ENCODE data around the gene BSX.

Gene BSX

DNA sequence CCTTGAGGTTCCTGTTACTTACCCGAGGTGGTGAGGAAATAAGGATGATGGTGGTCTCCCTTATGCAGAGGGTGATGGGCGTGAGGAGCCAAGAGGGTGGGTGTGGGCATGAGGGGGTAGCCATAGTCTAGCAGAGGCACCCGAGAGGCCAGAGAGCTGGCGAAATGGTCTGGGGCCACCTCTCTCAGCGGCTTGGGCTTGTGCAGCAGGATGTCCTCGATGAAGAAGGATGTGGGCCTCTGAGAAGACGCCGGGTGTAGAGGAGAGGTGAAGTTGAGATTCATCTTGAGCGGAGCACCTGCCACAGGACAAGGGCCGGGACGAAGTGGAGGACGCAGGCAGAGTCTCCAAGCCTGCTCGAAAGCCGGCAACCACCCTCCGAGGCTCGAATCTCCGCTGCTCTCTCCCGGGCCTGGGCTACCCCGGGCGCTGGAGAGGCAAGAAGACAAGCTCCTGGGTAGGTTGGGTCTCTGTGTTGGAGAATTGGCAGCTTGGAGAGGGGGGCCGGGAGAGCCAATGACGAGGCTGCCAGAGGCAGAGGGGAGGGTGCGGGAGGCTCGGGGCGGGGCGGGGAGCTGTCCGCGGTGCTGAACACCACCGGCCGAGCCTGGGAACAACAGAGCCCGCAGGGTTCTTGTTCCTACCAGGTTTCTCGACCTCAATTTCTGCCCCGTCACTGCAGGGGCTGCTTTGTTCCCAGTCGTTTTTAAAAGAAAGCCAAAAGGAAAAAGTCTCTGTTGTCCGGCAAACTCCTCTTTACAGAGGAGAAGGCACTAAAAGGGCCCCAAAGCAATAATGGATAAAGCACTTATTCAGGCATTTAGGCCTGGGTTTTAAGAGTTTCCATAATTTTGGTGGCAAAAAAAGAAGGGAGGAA, at the start of gene BSX:
TSS of gene BSX (minus strand) at position 447 of the 877 bp plus-strand sequence. CDS start at position 284, 163 bp downstream.
- DNase-seq: peak; percentile 32 to 38

DNA sequence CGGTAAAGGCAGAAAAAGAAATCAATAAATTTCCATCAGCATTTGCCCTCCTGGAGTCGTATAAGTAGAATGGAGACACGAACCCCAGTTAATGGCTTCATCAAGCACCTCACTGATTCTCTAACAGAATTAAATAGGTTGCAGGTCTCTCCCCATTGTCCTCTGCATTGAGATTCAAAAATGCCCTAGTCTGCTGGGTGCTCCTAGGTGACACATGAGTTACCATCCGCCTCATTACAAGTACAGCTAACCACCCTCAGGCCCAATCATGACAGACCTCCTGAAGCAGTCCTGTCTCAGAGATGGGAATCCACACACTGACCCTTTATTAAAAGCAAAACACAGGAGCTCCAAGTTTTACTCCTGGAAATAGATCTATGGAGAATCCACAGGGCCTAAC, 48.9 kb upstream of the BSX start:
- no peak for DNase-seq

DNA sequence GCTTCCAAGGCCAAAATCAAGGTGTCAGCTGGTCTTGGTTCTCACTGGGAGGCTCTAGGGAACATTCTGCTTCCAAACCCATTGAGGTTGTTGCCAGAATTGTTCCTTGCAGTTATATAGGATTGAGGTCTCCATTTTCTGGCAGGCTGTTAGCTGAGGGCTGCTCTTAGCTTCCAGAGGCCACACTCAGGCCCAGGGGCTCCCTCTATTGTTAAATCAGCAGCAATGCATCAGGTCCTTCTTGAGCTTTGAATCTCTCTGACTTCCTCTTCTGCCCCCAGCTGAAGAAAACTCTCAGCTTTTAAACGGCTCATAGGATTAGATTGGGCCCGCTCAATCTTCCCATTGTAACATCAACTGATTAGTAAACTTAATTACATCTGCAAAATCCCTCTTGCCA, 39.3 kb upstream of the BSX start:
- peak; percentile 39 to 45 for DNase-seq

DNA sequence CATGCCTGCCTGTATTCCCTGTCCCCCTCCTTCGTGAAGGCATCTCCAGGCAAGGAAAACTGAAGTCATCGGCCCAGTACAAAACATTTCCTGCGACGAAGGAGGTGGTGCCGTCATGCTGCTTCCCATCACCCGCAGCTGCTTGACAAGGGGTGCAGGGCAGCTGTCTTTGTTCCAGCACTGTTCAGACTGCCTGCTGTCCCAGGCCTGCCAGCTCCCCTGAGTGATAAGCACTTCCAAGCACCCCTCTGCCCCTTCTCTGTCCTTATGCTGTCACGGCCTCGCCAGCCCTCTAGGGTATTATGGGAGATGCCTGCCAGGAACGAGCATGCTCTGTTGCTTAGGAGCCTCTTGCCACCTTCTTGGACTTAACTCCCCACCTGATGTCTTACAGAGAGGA, 37.1 kb upstream of the BSX start:
- no peak for DNase-seq

DNA sequence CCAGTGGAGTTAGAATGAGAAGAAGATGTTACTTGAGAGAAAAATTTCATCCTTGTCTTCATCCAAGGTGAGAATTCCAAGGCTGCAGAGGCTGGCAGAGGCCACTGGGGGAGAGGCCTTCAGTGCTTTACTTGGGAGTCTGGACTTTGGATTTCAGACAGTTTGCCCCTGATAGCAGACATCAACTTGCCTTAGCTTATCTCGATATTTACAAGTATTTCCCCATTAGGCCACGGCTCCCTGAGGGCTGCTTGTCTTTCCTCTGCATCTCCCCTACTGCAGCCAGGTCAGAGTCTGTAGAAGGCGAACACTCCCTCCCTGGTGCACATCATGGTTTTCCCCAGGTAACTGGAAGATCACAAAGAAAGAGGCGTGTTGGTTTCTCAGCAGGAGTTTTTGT, 29.9 kb upstream of the BSX start:
- no peak for DNase-seq

DNA sequence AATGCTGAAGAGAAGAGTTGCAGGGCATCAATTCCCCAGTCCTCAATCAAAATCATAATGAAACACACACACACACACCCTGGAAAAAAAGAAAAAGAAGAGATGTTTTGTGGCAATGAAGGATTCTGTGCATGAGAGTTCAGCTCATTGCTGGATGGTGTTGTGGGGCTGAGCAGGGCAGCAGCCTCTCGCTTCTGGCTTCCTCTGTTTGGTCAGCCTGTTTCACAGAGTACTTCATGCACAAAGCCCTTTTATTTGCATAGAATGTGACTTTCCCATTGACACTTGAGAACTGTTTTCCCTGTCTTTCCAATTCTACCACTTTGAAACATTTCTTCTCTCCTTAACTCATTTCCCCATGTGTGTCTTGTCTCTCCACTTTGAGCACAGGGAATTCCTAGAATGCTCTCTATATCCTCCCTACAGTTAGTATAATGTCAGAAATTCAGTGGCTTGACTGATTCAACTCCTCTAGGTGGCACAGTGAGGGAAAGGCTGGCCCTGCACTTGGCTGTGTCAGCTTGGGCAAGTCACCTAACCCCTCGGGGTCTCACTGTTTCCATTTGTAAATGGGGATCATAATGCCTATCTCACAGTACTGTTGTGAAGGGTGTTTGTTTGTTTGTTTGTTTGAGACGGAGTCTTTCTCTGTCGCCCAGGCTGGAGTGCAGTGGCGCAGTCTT, 25.4 kb upstream of the BSX start:
- no peak for DNase-seq

DNA sequence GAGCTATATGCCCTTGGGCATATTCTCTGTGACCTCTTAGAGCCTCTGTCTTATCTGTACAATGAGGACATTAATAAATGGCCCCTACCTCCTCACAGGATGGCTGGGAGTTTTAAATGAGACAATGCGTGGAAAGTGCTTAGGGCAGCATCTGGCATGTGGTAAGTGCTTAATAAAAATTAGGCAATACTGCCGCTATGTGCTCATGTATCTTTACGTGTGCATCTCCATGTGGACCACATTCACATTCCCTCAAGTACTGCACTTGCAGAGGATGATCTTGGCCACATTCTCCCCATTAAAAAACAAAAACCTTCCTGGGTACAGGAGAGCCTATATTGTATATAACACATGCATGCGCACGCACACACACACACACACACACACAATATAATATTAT, 19.1 kb upstream of the BSX start:
- DNase-seq: no peak

DNA sequence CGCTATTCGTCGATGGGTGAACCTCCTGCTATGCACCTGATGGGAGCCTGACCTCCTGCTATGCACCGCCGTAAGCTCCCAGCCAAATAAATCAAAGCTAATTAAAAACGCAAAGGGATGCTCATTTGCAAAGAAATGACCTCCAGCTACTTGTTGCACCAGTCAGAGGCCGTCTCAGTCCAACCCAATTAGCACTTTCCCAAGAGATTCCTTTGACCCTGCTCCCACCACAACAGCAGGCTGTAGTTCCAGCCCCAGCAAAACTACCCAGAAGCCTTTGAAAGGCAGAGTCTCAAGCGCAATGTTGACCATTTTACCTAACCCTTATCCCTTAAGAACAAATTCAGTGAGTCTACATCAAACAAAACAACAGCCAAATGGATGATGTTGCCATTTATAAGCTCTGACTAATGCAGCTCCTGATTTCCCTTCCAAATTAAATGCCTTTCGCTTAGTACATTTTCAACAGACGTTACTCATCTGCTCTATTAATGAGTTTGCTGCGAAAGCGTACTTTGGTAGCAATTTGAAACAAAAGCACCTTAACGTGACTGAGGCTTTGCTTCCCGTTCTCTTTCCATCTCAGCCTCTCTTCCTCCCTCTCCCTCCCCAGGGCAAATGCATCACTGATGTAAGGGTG, 17.2 kb upstream of the BSX start:
- no peak for DNase-seq

DNA sequence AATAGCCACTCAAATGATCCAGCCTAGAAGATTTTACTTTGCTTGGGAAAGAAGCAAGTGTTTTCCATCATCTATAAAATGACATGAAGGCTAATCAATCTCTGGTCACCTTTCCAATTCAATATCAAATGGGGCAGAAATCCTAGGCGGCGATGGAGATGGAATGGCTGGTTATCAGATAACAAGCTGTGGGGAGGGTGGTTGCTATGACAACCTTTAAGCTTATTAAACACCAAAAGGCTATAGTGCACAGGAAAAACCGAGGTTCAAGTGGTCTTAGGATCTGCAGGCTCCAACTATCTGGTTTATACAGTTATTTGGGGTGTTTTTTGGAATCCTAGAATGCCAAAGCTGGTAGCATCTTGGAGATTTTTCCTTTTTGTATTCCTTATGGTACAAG, 13.9 kb upstream of the BSX start:
- DNase-seq: no peak

DNA sequence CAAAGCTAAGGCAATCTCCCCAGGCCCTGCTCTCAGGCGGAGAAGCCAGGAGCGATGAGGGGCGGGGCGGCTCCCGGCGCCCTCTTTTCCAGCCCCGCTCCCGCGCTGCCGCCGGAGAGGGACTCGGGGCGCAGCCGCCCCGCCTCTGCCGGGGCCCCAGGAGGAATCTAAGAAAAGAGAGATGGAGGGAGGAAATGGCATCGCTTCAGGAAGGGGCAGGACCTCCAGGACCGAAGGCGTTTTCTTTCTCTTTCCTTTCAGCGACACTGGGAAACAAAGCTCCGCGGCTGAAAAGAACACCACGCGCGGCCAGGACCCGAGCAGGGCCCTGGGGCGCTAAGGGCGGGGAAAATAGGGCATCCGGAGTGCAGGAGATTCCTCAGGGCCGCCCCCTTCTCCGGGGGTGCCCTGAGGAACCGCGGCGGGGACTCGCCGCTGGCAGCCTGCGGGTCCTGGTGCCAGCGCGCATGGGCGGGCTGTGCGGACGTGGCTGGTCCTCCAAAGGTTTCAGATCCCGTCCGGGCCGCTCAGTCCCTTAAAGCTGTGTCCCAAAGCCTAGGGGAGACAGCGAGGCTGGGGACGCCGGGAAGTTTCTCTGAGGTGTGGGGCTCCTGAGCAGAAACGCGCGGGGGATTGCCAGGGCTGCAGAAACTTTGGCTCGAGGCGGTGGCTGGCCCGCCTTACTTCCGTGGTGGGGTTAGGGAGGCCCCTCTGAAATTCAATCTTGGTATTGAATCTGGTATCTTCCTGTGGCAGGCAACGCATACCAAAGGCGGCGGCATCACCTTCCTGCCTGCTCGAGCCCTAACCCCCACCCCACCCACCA, 2.8 kb upstream of the BSX start:
- peak in 1 of 2 donors; percentile 12 for DNase-seq

DNA sequence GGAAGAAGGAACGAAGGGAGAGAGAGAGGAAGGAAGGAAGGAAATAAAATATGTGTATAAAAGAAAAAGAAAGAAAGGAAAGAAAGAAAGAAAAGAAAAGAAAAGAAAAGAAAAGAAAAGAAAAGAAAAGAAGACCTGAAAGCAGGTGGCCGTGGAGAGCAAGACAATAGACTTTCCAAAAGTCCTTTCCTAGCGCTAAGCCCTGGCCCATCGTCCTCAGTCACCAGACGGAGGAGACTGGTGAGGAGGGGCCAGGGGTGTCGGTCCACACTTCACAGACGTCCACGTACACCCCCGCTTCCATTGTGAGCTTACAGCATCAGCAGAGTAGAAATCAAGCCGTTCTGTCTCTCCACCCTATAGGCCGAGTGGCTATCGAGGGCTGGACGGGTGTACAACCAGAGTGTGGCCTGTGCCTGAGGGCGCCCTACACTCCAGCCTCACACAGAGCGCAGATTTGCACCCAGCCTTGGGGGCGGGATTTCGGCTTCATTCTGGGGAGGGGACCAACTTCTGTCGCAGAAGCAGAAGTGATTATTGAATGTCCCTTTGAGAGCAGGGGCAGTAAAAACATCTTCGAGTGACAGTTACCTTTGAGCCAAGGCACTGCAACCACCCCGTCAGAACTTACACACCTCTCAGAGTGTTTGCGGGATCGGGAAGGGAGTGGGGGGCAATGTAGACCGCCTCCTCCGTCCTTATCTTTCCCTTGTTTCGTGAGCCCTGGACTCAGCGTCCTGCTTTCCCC, 2.0 kb upstream of the BSX start:
- DNase-seq: no peak

DNA sequence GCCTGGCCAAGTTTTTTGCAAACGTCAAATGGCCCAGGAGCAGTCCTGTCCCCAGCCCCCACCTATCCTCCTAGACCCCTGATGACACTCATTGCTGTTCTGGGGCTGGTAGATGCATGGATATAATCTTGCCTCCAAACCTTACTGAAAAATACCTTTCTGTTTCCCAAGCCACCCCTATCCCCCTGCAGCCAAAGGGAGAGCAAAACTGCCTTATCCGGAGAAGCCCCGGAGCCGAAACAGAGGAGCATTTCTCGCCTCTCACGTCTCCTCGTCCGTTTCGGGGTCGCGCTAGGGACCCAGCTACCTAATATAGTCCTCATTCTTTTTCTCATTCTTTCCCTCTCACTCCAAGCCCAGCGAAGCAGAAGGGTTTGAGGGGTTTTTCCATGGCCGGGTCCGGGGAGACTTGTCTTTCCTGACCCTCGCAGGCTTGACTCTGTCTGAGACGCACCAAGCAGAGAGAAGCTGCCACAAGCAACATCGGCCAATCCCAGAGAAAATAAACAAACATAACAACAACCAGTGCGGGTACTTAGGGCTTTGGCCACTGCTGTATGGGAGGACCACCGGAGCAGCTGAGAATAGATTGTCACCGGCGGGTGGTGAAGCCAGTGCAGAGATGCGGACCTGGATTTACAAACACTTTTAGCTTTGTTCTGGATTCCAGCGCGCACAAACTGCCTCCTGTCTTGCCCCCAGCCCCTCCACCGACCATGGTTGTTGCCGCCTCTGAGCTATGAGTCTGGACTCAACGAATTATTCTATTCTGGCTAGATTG, 1.6 kb downstream of the BSX start:
- no peak for DNase-seq

DNA sequence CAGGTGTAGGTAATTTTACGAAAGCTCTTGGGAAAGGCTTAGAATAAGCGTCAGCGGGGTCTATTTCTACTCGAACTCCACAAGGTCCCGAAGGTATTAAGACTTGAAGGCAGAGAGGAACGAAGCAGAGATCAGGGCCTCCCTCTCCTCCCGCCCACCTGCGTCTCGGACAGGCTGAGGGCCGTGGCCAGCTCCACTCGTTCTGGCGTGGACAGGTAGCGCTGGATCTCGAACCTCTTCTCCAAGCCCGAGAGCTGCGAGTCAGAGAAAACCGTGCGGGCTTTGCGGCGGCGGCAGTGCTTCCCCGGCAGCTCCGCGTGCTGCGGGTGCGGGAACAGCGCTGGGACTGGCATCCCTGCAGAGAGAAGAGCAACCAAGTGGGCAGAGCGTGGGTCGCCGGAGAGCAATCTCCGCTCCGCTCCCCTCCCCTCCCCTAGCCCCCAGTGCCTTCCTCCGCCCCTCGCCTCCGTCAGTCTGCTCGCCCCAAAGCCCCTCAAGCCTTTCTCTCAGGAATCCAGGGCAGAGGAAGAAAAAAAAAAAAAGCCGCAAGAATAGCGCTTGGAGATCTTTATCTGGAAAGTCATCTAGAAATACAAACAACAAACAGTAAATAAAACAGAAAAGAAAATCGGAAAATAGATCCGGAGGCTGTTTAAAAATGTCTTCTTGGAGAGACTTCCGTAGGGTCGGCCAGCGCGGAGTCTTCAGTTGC, 2.4 kb downstream of the BSX start:
- DNase-seq: no peak

DNA sequence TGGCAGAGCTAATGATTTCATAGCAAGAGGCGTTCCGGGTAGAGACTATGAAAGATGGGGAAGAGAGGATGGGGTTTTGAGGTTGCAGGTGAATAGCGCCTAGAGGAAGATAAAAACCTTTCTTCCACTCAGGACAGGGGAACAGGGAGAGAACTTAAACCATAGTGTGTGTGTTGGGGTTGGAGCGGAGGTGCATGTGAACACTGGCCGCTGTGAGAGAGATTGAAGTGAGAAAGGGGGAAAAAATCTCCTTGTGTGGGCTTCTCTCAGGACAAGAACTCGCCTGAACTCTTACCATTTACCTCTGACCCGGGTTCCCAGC, 3.4 kb downstream of the BSX start:
- DNase-seq: no peak

DNA sequence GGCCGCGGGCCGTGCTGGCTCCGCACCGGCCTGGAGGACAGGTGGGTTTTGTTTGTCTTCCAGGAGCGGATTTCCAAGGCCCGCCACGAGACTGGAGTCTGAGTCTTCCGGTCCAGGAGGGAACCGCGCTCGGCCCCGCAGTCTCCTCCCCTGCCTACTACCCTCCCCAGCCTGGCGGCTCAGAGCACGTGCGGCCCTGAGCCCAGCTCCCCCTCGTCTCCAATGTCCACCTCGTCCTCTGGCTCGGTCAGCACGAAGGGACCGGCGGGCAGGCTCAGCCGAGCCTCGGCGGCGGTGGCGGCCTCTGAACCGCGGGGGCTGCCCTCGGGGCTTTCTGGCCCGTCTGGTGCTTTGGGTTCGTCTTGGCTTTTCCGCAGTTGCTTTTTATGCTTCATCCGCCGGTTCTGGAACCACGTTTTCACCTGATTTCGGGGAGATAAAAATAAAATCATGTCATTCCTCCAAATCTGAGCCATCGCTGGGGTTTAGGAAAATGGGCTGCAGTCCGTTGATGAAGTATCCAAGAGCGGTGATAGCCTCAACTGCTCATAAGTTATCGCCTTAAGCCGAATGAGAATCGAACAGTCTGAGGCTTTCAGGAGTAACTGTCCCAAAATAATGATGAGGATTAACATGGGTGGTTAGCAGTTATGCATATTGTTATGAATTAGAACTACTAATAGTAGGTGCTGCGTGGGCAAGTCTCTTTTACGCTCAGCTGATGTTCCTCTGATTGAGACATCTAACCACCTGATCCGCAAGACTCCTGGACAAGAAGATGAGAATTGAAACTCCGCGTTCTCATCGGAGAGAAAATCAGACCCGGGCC, 4.0 kb downstream of the BSX start:
- DNase-seq: no peak

DNA sequence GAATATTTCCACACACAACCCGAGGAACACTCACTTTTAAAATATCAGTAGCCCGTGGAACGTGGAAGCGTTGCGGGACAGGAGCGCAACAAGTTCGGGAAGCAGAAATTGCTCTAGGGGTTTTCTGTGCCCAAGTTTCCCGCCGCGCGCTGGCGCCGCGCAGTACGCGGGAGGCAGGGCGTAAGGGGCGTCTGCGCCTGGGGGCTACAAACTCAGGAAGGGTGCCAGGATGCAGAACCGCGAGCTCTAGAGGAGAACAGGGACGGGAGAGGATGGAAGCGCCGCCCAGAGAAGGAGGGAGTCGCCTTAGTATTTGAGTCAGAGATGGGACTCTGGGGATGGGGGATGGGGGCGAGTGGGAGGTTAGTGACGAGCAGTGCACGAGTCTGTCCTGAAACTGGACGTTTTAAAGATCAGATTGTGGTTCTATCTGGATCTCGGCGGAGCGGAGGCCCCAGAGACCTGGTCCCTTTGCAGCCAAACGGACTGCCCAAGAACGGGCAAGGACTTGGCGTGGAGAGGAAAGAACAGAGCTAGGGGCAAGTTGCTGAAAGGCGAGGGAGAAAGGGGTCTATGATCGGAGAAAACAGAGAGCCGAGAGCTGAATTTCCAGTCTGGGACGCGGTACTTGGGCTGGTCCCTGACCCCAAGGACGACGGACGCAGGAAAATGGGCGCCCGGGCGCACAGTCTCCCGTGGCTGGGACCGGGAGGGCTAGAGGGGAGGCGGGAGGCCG, 4.7 kb downstream of the BSX start:
- no peak for DNase-seq

DNA sequence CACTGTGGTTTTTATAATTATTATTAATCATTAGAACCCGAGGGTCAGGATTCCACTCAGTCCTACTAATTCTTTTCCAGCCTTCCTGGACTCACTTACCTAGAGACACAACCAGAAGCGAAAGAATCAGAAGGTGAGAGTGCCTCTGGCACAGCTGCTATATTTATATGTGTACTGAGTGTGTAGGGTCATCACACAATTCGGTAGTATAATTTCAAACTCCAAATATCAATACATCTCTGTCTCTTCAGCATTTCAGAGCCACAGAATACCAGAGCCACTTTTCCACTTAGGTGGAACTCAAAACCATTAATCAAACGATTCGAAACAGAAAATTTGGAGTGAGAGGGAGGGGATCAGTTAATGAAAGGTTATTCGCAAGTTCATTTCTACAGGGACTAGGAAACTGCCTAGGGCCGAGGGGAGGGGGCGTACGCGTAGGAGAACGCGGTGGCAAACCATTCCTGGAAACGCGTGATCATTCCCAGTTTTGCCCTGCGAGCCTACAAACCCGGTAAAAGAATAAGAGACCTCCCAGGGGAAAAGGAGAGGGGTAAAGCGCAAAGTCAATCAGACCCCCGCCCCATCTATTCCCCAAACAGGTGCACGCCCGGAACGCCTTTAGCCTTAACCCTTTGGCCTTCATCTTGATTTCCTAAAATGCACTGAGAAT, 5.4 kb downstream of the BSX start:
- DNase-seq: no peak

DNA sequence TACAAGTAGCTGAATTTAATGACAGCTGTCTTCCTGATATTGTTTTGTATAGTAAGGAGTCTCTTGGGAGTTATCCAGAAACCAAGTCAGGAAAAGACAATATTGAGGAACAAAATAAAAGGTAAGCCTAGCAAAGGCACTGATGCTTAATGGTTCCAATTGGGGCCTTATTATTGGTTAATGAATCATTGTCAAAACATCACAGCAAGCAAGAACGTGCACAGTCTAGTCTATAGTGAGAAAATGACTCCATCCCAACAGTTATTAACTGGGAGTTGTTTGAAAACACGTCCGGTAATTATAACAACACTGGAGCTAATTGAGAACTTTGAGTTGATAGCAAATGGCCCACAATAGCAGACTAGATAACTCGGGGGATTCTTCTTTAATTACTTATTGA, 17.7 kb downstream of the BSX start:
- no peak for DNase-seq

DNA sequence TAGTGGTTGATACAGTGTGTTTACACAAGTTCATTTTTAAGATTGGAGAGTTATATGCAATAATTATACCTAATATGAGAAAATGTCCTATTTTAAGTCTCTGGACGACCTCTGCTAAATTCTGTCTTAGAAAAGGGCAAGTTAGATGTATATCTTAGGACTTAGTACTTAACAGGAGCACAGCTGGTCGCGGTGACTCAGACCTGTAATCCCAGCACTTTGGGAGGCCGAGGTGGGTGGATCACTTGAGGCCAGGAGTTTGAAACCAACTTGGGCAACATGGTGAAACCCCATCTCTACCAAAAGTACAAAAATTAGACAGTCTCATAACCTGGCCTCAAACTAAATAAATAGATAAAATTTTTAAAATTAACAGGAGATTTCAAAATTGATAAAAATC, 27.2 kb downstream of the BSX start:
- no peak for DNase-seq
